HG03159 (cell line): Measurements from ENCODE around the gene OR11L1.

Experiments used
- ATAC-seq: cut with Tn5 transposase; IDR thresholded peaks from one replicate; pipeline ENCODE4 v1.9.1; 2021; ENCODE audit warnings: mild to moderate bottlenecking, moderate library complexity; ENCODE audit not compliant: unreplicated experiment

Gene OR11L1, protein sequence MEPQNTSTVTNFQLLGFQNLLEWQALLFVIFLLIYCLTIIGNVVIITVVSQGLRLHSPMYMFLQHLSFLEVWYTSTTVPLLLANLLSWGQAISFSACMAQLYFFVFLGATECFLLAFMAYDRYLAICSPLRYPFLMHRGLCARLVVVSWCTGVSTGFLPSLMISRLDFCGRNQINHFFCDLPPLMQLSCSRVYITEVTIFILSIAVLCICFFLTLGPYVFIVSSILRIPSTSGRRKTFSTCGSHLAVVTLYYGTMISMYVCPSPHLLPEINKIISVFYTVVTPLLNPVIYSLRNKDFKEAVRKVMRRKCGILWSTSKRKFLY

DNA sequence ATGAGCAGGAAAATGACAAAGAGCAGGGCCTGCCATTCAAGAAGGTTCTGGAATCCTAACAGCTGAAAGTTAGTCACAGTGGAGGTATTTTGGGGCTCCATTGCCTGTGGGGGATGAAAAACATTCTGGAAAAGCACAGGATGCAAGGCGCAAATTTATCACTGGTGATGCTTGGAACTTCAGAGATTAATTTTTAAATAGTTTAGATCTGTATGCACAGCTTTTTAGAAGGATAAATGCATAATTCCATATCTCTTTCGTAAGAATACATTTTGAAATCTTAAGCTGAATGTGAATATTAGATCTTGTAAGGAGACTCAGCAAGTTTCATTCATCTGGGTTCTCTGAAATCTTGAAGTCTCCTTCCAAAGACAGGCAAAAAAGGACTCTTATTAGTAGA, at the start of gene OR11L1:
OR11L1 (minus strand) TSS at position 101 of the 400 bp plus-strand sequence; CDS start at position 101, 0 bp downstream.
- no peak for ATAC-seq

DNA sequence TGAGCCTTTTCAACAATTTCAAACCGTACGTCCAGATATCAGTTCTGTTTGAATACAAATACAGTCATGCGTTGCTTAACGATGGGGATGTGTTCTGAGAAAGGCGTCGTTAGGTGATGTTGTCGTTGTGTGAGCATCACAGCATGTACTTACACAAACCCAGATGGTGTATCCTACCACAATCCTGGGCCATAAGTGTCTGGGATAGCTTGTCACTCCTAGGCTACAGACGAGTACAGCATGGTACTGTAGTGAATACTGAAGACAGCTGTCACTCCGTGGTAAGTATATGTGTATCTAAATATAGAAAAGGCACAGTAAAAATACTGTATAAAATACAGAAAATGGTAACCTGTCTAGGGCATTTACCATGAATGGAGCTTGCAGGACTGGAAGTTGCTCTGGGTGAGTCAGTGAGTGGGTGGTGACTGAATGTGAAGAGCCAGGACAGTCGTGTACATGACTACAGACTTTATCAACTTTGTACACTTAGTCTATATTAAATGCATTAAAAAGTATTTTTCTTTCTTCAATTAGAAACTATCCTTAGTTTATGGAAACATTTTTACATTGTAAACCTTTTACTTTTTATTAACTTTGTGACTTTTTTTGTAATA, 43.2 kb upstream of the OR11L1 start:
- ATAC-seq: no peak

DNA sequence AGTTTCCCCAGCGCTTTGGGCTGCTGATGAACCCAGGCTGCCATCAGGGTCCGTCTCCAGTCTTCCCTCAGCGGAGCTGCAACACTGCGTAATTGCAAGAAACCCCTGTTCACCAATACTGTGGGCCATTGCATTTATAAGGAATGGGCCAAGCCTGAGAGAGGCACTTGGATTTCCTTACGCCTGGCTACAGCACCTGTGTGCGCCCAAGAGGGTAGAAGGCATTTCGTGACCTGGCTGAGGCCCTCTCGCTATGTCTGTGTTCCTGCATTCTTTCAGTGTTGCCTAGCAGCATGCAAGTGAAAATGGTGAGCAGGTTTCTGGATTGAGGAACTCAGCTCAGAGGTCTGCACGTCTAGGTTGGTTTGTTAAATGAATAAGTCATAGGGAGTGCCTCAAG, 41.6 kb upstream of the OR11L1 start:
- no peak for ATAC-seq

DNA sequence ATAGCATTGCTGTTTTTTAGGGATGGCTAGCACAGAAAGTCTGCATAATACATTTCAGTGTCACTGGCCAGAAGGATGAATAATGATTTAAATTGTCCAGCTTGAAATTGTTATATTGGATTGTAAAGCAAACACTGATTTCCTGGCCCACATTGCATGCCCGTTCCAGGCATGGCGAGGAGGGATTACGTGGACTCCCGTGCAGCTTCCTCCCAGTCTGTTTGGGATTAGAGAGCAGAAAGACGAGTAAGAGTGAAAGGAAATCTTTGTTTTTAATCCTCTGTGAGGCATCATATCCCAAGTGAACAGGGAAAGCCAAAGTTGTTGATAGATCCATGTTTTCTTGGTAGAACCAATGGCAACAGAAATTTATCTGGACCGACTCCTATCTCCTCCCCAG, 23.7 kb upstream of the OR11L1 start:
- no peak for ATAC-seq

DNA sequence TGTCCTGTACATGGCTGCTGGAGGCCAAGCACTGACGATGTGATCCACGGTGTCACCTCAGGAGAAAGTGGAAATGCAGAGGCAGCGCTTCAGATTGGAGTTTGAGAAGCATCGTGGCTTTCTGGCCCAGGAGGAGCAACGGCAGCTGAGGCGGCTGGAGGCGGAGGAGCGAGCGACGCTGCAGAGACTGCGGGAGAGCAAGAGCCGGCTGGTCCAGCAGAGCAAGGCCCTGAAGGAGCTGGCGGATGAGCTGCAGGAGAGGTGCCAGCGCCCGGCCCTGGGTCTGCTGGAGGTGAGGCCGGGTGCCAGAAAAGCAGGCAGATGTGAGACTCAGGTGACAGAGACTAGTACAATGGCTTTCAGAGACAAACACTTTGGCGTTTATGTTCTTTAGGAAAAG, 22.9 kb upstream of the OR11L1 start:
- ATAC-seq: no peak

DNA sequence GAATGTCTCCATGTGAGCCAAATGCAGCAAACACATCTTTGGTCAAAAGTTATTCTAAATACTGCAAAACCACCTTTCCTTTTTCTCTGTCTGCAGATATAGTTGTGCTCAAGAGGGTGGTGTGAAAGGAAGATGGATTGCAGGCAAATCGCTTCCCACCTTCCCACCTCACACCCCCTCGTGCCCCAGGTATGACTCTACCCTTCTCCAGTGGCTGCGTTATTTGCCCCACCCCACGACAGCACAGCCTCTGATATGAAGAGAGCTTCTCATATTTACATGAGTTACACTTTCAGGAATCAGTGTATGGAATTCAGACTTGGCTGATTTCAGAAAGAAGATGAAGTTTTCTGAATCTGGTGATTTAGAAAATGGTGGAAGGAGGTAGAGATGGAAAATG, 21.1 kb upstream of the OR11L1 start:
- ATAC-seq: no peak

DNA sequence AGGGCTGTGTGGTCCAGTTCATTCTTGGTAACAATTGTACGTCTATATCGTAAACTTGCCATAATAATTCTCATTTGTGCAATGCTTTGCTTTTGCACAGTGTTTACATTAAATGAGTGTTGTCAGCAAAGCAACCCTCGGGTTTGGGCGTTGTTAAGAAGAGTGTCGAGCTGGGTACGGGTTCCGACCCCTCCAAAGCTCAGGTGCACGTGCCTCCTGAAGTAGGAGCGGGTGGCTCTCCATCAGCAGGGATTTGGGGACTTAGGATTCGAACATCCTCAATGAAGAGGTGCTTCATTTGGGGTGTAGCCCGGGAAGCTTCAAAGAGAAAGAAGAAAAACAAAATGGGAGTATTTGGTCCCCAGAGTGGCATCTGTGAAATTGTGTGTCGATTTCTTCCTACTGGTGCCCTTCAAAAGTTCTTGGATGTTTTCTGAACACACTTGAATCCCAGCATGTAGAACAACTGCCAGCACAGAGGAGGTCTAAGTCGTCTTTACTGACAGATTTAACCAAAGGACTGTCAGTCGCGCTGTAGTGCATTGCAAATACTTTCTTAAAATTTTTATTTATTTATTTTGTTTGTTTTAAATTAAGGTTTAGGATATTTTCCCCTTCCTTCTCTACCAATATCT, 16.4 kb upstream of the OR11L1 start:
- no peak for ATAC-seq

DNA sequence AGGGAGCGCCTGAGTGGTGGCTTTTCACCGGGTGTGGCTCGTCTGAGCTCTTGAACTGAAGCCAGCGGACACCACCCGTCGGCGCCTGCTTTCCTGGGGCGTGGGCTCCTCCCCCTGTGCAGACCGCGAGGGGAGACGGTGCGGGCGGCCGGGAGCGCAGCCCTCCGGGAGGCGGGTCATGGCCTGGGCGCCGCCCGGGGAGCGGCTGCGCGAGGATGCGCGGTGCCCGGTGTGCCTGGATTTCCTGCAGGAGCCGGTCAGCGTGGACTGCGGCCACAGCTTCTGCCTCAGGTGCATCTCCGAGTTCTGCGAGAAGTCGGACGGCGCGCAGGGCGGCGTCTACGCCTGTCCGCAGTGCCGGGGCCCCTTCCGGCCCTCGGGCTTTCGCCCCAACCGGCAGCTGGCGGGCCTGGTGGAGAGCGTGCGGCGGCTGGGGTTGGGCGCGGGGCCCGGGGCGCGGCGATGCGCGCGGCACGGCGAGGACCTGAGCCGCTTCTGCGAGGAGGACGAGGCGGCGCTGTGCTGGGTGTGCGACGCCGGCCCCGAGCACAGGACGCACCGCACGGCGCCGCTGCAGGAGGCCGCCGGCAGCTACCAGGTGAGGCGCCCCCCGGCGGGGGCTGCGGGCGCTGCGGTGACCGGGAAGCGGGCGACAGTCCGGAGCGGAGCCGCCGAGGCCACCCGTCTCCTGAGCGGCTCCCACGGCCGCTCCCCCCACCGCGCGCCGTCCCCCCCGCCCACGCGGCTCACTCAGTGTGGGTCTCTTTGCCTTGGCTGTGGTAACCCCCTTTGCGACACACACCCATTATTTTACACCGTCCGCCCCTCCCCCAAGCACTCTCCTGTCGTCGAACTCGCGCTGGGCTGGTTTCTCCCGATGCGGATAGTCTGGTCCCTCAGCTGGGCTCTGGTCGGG, 15.6 kb upstream of the OR11L1 start, which contains the start of gene TRIM58:
TRIM58 (plus strand) TSS at position 119 of the 916 bp plus-strand sequence; CDS start at position 179, 60 bp downstream.
- peak; percentile 67 for ATAC-seq

DNA sequence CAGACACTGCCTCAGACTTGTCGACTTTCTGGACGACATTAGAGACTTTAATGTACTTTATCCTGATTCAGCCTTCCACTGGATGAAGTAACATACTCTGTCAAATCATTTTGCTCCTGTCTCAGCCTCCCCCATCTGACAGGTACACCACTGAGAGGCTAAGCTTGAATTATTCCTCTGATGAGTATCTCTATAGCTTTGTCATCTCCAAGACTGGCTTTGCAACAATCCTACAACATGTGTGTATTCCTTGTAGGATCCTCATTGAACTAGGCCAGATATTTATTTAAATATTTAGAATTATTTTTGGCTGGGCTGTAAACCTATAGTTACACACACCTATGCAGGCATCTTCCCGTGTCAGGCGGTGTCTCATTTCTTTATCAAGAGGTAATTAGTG, 14.2 kb upstream of the OR11L1 start:
- no peak for ATAC-seq

DNA sequence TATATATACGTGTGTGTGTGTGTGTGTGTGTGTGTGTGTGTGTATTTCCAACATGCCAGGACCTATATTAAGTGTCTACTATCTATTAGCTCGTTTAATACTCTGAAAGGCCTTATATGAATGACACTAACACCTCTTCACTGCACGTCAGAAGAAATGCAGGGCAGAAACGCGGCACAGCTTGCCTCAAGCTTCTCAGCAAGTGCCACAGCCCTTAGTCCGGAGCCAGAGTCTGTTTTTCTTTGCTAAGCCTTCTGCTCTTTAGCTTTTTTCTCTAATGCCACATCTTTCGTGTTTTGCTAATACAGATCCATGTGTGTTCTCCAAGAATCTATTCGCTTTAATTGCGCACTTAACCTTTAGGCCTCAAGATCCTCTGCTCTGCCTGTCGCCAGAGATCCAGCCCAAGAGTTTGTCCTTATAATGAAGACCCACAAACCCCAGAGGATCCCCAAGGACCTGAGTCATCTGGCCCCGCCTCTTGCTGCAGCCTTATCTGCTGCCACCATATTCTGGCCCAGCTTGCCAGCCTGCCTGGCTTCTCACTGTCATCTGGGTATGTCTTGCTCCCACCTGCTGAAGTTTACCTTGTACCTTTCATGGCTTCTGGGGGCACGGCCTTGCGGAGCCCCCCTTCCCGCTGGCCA, 13.3 kb upstream of the OR11L1 start:
- ATAC-seq: no peak

DNA sequence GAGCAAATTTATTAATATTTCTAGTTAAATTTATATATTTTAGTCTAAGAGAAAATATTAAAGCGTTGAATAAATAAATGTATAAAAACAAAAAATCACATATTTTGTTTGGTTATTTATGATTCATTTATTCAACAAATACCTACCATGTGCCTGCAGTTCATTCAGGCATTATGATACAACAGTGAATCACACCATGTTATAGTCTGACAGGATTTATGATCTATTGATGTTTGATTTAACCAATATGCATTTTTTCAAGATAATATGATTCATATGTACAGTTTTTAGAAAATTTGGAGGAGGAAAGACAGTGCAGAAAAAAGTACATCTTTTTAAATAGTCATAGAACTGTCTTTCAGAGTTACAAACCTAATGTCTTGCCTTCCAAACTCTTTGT, 7.9 kb upstream of the OR11L1 start:
- ATAC-seq: no peak

DNA sequence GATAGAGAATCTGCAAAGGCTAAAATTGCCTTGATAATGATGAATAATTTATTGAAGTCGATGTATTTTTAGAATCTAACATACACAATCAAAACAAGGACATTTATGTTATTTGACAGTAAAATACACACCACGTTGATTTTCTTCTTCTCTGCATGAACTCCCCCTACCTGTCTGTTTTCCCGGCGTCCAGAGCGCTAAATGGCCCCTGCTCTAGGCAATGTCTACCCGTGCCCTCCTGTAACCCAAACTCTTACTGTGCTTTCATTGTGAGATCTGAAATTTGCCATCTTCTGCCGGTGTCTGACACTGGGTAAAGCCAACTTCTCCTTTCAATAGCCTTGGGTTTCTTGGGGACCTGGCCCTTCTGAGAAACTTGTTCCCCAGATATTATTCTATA, 6.7 kb upstream of the OR11L1 start:
- ATAC-seq: no peak

DNA sequence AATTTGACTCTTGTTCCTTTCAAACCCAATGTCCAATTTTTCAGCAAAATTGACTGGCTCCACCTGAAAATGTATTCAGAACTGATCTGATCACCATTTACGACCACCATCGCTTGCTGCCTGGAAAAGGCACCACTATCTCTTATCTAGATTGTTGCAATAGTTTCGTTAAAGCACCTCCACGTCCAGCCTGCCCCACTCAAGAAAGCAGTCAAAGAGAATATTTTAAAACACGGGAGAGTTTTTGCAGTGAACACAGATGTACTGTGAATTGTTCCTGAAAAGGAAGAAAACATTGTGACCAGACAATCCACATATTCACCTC, 4.0 kb upstream of the OR11L1 start:
- no peak for ATAC-seq

DNA sequence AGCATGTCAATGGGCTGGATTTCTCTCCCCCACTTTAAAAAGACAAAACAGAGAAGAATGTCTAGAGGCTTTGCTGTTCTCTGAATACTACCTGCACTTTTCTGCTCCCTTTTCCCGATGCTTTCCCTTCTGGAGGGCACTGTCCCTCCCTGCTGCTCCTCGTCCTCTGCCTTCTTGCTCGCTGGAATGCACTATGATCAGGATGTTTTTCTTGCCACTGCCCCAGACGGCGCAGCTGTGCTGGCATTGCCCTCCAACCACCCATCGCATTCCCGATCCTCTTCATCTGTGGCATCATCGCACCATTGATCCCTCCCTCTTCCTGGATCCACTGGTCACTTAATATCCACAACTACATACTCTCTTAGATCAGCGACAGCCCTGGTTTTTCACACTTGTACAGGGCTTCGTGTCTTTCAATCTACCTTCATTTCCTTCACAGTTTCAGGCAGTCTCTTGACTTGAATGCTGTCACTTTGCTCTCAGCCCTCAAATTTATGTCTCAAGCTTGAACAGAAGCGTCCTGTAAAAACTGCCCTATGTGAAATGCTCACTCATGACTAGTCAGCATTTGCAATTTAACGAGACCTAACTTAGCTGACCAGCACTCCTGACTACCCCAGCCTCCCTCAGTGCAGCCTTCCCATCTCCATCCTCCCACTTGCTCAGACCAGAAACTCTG, 3.5 kb upstream of the OR11L1 start:
- no peak for ATAC-seq

DNA sequence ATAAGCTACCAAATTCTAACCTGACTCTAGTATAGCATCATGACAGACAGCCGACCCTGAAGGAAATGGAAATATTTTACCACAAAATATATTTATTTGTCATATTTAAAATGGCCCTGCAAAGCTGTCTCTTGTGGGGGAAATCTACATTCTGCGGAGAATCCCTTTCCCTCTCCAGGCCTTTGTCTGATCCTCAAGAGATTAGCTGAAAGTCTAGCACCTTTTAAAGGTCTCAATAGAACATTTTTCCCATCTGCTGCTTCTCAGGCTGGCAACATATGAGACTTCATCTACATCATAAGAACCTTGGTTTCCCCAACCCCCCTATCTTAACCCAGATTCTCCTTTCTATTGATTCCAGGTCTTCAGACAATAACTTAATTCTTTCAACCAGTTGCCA, 1.7 kb upstream of the OR11L1 start:
- ATAC-seq: no peak

DNA sequence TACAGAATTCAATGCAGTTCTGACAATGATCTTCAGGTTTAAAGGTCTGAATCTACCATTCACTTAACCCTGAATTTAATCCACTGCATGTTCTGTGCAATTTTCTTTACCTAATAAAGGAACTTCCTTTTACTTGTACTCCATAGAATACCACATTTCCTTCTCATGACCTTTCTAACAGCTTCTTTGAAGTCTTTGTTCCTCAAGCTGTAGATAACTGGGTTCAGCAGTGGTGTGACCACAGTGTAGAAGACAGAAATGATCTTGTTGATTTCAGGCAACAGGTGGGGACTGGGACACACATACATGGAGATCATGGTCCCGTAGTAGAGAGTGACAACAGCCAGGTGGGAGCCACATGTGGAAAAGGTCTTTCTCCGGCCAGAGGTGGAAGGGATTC, 878 bp downstream of the OR11L1 start:
- no peak for ATAC-seq

DNA sequence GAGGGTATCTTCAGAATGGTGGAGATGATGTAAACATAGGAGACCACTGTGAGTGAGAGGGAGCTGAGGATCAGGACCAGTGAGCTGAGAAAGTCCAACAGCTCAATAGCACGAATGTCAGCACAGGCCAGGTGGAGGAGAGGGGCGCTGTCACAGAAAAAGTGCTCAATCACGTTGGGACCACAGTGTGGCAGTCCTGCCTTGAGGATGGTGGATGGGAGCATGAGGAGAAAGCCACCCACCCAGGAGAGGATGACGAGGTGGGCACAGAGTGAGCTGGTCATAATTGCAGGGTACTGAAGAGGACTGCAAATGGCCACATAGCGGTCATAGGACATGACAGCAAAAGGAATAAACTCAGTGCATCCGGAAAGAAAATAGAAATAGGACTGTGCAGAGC, 8.1 kb downstream of the OR11L1 start:
- no peak for ATAC-seq

DNA sequence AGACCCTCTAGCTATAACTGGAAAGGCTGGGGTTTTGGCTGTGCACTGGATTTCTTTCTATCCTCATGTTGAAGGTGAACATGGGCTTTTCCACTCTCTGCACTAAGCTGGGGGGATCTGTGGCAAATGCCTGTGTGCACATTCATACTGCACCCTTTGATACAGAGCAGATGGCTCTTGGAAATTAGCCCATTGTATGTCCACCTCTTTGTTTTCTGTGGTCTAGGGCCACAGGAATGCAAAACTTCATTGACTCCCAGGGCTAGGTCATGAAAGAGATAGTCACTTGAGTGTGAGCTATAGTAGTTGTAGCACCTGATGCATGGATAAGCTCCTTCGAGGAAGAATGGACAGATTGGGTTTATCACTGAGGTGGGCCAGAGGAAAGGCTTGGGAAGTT, 12.0 kb downstream of the OR11L1 start:
- no peak for ATAC-seq

DNA sequence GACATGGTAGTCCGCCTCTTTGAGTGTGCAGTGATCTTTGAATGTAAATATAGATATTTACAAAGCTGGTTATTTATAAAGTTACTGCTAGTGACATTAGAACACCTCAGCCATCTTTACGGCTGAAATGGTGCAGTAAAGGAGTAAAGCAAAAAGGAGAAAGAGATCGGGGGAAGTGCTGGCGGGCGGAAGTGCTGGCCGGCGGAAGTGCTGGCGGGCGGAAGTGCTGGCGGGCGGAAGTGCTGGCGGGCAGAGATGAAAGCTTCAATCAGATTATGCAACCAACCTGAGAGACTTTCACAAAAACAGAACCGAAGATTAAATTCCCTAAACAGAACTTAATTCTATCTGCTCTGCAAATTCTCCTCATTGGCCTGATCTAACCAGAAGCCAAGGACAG, 16.3 kb downstream of the OR11L1 start:
- no peak for ATAC-seq

DNA sequence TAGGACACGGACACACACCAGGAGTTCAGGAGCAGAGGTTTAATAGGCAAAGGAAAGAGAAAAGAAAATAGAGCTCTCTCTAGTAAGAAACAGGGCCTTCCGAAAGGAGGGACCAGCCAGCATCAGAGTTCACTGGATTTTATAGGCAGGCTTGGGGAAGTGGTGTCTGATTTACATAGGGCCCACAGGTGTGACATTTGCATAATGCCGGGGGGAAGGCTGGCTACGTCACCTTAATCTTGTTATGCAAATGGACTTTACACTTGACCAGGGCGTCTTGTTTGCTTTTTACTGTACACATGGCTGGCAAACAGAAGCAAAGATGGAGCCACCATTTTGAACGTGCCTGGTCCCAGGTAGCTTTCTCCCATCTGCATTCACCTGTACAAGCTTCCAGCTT, 17.7 kb downstream of the OR11L1 start, which contains the start of gene OR14A16:
OR14A16 (minus strand) TSS at position 97 of the 400 bp plus-strand sequence. CDS start 8,390 bp downstream, outside the sequence.
- peak; percentile 49 for ATAC-seq
